NCI-H1092 (cell line): ENCODE data around the gene C15orf61.

Experiments used
- DNase-seq: peaks from one replicate; lab custom pipeline; 2025; lab: John Stamatoyannopoulos, UW

Gene C15orf61

DNA sequence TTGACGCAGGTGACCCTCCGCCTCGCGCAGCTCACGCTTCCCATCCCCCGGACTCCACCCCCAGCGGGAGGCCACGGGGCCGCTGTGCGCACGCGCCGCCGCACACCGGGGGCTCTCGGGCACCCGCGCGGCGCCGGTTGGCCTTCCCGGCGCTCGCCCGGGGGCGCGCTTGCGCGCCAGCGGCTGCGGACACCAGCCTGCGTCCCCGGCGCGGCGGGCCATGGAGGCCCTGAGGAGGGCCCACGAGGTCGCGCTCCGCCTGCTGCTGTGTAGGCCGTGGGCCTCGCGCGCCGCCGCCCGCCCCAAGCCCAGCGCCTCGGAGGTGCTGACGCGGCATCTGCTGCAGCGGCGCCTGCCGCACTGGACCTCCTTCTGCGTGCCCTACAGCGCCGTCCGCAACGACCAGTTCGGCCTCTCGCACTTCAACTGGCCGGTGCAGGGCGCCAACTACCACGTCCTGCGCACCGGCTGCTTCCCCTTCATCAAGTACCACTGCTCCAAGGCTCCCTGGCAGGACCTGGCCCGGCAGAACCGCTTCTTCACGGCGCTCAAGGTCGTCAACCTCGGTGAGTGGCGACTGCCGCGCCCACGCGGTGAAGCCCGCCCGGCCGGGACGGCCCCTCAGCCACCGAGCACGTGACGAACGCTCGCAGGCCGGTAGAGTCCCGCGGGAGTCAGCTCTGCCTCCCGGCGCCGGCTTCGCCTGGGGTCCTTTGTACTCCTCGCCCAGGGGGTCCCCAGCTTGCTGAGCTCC, at the start of gene C15orf61:
C15orf61 (plus strand) TSS at position 103 of the 754 bp plus-strand sequence; CDS start at position 221, 118 bp downstream.
- peak; percentile 69 for DNase-seq

DNA sequence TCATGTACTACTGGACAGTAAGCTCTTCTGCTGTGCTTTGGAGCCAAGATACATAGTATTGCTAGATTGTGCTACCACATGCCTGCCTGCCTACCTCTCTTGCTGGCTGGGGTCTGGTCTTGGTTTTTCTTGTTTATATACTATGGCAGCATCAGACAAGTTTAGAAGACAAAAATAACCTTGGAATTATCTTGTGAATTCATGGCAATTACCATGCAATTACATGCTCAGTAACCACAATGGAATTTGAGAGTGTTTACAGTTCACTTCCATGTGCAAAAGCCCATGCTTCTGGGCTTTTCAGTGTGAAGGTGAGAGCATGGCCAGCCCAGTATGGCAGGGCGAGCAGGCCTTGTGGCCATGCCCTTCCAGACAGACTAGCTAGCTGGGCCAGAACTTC, 48.0 kb upstream of the C15orf61 start:
- DNase-seq, result no peak

- DNase-seq, result no peak
Measured at GRCh38 chr15:67474405-67475110, 46.4 kb upstream of the C15orf61 start.

DNA sequence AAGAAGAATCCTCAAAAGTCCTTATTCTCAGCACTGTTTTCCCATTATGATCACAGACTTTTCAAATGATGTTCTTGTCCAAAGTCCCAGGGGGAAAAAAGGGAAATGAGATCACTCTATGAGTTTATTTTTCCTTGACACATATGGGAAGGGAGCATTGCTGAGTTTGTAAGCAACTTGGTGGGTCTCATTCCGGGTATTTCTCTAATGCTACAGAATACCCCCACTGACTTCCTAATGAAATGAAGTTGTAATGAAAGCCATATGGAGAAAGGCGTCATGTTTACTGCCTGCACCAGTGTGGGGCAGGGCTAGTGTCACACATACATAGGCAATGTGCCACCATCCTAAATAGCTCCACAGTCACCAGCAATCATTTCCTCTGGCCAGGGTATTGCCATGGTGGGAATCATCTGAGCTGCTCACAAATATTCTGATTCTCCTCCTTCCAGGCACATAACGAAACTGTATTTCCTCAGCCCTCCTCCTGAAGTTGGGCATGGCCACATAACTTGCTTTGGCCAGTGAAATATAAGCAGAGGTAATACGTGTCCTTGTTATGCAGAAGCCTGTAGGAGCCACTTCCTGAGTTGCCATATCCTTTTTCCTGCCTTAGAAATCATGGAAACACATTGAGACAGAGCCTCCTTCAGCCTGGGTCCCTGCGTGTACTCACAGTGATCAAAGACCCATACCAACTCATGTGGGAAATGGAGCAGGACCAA, 41.0 kb upstream of the C15orf61 start:
- no peak for DNase-seq

GRCh38 chr15:67480741-67481140, 40.2 kb upstream of the C15orf61 start:
- no peak for DNase-seq

DNA sequence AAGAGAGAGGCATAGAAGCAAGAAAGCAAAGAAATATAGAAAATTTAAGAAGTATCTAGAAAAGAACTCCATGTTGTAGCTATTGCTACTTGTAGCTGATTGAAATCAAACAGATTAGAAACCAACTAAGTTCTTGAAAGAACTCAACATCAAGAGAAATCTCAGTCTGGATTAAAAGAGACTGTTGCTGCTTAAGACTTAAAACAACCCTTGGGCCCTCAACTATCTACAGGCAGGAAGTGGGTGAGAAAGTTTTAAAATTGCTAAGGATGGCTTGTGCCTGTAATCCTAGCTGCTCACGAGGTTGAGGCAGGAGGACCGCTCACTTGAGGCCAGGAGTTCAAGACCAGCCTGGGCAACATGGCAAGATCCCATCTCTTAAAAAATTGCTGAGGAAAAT, 39.3 kb upstream of the C15orf61 start:
- DNase-seq, result no peak

DNA sequence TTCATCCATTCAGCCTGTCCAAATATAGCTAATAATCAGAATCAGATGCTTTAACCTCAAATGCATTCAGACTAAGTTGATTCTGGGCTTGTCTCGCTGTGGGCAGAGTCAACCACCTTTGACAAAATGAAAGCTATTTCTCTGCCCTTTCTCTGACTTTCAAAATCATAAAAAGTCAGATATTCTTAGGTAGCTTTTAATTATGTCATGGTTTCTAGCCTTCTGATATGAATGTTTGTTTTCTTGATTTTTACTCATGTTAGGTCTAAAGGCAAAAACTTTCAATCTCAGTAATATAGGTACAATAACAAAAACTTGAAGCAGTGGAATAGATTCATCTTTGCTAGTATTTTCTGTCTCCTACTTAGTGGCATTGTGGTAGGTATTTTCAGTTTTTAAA, 25.3 kb upstream of the C15orf61 start:
- no peak for DNase-seq

DNA sequence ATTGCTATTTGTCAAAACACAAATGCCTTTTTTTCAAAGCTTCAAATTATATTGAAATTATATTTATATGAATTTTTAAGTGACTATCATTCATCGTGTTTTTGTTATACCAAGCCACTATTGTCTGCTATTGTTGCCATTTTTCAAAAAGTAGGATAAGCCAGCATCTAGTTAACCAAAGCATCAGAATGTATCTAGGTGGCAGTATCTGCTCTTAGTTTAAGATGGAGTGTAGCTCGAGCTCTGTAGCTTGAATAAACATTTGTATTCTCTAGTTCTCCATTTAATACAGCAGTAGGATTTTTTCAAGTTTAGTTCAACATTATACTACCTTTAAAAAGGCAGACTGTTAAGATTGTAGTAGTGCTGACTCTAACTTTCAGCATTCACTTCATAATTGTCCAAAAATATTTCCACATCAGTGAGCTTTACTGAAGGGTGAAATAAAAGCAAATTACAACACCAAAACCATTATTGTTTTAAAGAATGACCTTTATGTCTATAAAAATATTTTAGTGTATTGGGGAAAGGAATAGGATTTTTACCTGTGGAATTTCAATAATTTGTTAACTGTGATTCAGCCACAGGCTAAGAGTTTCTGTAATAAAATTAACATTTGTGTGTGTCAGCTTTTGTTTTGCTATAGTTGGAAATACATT, 19.6 kb upstream of the C15orf61 start:
- no peak for DNase-seq

DNA sequence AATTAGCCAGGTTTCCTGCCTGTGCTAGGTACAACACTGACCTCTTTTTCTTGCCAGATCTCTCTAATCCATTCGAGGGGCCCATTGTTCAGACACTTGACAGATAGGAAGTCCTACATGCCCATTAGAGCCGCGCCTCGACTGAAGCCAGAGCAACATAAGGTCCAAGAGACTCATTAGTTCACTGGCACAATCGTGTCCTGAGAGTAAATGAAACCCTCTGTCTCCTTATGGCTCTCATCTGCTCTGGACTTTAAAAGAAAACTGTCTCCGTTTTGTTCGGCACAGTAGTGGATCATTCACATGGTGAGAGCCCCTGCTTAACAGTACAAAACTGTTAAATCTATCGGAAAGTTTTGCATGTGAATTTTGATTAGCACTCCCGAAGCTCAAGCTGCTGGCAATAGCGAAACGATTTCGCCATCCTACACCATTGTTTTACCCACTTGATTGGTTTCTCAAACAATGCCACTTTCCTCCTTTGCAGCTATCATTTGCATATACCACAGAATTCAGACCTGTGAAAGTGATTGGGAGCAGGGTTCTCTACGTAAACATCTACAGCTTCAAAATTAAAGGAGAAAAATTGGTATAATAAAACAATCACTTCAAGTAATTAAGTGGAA, 19.0 kb upstream of the C15orf61 start:
- peak; percentile 13 for DNase-seq

DNA sequence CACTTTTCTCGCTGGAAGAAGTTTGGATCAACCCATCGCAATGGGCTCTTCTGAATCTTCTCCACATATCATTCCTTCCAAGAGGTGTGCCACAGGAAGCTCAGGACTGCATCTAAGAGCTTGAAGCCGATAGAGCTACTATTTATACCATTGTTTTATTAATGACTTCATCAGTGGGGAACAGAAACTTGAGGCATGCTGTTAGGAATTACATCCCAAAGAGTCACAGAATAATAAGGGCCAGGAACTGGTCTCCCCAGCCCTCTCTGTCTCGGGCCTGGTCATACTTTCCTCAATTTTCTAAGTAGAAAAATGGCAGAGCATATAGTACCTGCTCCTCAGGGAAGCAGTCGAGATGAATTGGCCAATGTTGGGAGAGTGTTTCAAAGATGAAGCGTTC, 16.9 kb upstream of the C15orf61 start:
- no peak for DNase-seq

GRCh38 chr15:67504796-67505195, 16.1 kb upstream of the C15orf61 start:
- DNase-seq, result no peak

DNA sequence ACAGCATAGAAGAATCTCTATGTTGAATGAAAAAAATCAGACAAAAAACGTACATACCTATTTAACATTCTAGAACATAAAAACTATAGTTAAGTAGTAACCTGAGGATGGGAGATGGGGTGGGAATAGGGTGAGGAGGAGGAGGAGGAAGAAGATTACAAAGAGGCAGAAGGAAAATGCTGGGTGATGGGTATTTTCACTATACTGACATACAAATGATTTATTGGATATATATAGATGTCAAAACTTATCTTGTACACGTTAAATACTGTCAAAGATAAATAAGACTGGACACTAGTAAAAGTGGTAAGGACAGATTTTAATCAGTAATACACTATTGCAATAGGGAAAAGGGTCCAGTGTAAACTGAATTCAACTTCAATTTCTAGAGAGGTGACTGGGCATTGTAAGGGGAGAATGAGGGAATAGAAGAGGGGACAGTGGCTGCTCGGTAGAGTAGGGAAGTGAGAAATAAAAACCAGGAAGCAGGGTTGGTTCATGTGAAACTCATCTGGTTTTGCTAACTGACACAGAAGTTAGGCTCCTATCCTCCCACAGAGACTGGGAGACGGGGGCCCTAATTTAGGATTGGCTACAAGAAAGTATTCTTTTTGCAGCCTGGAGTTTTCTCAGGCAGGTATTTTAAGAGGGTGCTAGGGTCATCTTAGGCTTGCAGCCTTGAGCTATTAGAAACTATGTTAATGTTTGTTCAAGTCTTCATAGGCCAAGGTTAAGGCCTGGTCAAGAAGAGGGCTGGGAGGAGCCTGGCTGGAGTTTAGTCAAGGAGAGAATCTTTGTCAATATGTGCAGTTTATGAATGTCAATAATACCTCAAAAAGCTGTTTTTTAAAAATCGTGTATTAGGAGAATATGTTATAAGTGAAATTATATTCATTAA, 15.0 kb upstream of the C15orf61 start:
- no peak for DNase-seq

DNA sequence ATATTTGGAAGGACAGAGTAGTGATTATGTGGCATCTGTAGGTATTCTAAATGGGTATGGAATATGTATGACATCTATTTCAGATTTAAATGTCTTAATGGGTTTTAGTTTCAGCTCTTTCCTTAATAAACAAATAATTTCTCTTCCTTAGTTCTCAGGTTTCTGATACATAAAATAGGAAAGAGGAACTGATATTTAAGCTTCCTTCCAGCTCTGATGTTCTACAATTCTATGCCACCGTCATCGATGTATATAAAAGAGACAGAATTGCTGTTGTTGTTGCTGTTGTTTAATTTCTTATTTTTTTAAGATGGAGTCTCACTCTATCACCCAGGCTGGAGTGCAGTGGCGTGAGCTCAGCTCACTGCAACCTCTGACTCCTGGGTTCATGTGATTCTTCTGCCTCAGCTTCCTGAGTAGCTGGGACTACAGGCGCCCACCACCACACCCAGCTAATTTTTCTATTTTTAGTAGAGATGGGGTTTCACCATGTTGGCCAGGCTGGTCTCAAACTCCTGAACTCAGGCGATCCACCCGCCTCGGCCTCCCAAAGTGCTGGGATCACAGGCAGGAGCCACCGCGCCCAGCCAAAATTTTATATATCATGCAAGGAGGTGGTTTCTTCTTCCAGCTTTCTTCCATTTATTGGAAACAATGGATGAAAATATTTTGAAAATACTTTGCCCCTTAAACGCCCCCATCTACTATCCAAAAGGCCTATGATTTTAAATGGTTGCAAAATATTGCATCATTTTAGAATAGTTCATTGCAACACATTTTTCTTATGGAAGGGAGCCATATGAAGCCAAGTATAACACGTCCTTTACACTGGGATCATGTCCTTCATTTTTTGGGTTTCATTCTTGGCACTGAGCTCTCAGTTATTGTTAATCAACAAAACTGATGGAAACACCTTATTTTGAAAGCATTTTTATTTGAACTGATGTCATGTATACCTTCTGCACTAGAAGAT, 13.9 kb upstream of the C15orf61 start:
- DNase-seq, result no peak

- DNase-seq, result no peak
Measured at GRCh38 chr15:67508407-67508806, 12.5 kb upstream of the C15orf61 start.

DNA sequence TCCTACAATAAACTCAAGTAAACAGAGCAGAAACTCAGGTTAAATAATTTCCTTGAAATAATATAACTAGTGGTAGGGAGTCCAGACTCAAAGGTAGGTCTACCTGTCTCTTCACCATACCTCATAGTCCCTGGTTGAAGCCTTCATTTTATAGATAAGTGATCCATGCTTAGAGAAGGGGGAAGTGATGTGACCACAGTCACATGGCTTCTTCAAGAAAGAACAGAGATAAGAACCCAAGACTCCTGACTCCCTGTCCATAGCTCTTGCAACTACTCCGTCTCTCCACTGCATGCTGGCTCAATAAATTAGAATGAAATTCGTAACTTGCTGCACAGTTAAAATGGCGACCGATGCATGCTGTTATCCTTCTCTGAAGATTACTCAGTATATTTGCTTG, 11.0 kb upstream of the C15orf61 start:
- no peak for DNase-seq

DNA sequence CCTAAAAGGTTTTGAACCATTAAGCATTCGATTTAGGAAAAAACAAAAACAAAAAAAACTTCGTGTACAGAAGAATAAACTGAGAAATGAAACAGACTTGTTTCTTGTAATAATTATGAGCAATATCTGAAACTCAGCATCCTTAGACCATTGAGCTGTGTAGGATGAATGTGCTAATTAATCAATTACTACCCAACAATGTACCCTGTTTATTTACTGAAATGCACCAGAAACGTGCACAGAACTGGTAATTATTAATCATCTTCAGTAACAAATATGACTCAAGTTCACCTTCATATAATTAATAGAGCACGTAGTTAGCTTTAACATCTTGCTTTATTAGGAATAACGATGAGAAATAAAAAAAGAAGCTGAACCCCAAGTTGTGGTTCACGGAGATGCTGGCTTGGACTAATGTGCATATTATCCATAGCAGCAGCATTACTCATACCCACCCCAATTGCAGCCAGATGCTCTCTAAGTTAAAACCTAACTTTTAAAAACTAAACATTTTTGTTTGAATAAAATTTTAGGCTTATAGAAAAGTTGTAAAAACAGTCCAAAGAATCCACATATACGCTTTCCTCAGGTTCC, 10.2 kb upstream of the C15orf61 start:
- DNase-seq, result no peak

GRCh38 chr15:67511606-67512005, 9.3 kb upstream of the C15orf61 start:
- DNase-seq, result no peak

DNA sequence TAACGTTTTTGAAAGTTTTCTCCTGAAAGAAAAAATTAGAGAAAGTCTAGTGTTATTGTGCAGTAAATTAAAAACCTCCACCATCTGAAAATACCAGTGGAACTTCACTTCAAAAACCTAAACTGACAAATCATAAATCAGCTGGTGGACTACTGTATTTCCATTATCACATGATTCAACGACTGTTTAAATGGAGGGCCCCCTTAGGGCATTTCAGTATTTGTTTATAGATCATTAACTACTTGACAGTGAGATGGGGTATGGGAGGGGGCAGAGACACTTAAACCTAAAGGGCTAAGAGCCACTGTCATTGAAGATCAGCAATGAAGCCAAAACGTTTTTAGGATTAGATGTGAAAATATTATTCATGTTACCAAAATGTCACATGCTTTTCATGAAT, 8.8 kb upstream of the C15orf61 start:
- no peak for DNase-seq
